Osteocyte (in vitro differentiated cells): ENCODE measurements around the gene PABPN1L. TPM values are rescaled to one million over a fixed set of nuclear protein-coding genes. Genes with fewer than 3 reads are reported as not detected.
"Not testable (repeated sequence)": the region's sequence is repeated elsewhere in the genome, so short reads cannot be mapped to it uniquely, and the experiment has no call there.

Source experiments
- DNase-seq: peaks from one replicate; pipeline ENCODE4 v3.0.0; 2021; ENCODE audit warnings: mixed read lengths; ENCODE audit not compliant: unreplicated experiment; ENCODE audit errors: extremely low spot score
- H3K27ac Mint-ChIP-seq: one replicate; pipeline ENCODE4 v1.8.0; 2021; ENCODE audit warnings: mild to moderate bottlenecking, mixed read lengths; ENCODE audit not compliant: unreplicated experiment
- H3K27me3 Mint-ChIP-seq: one replicate; pipeline ENCODE4 v1.8.0; 2021; ENCODE audit warnings: mixed read lengths; ENCODE audit not compliant: unreplicated experiment
- H3K36me3 Mint-ChIP-seq: one replicate; pipeline ENCODE4 v1.8.0; 2021; ENCODE audit warnings: mixed read lengths; ENCODE audit not compliant: unreplicated experiment
- H3K4me1 Mint-ChIP-seq: one replicate; pipeline ENCODE4 v1.8.0; 2021; ENCODE audit warnings: mixed read lengths; ENCODE audit not compliant: unreplicated experiment
- H3K4me3 Mint-ChIP-seq: one replicate; pipeline ENCODE4 v1.8.0; 2021; ENCODE audit warnings: mild to moderate bottlenecking, moderate library complexity, mixed read lengths; ENCODE audit not compliant: unreplicated experiment
- H3K9me3 Mint-ChIP-seq: one replicate; pipeline ENCODE4 v1.8.0; 2021; ENCODE audit warnings: mixed read lengths; ENCODE audit not compliant: unreplicated experiment
- CTCF ChIP-seq: fragments of 200-600 bp; sonication (generic); IDR thresholded peaks from 2 replicates; pipeline ENCODE4 v1.5.0; 2021; ENCODE audit warnings: antibody characterized with exemption, mild to moderate bottlenecking, moderate library complexity
- total RNA-seq: library from RNA; stranded (reverse); gene quantifications from 2 replicates; pipeline ENCODE4 v1.2.1, GENCODE V29; 2021

PABPN1L gene
- total RNA-seq, 1 donor from 2014 or later: not detected

- DNase-seq: no peak
- H3K36me3 Mint-ChIP-seq: no peaks in the 10 kb centered on the region
- H3K27ac Mint-ChIP-seq: no peak overlapping the region
- H3K27me3 Mint-ChIP-seq: peaks cover 8% of the 10 kb centered on the region
- no peaks in the 10 kb centered on the region for H3K9me3 Mint-ChIP-seq
- no peak for TF ChIP-seq CTCF
- no peak overlapping the region for H3K4me3 Mint-ChIP-seq
- H3K4me1 Mint-ChIP-seq: peaks cover 12% of the 10 kb centered on the region
Measured at GRCh38 chr16:88896238-88897070, 30.0 kb upstream of the PABPN1L start.

- Mint-ChIP-seq H3K27ac (no peak overlapping the region), H3K36me3 (no peaks in the 10 kb centered on the region), H3K9me3 (no peaks in the 10 kb centered on the region), H3K4me3 (no peak overlapping the region), H3K4me1 (peaks cover 12% of the 10 kb centered on the region), H3K27me3 (peaks cover 14% of the 10 kb centered on the region)
- no peak for TF ChIP-seq CTCF
- DNase-seq: no peak
Measured at GRCh38 chr16:88895335-88895734, 28.9 kb upstream of the PABPN1L start.

GRCh38 chr16:88894681-88895300 is 28.3 kb upstream of the PABPN1L start:
- no peaks in the 10 kb centered on the region for H3K36me3 Mint-ChIP-seq
- H3K4me3 Mint-ChIP-seq: no peak overlapping the region
- peaks cover 12% of the 10 kb centered on the region for H3K4me1 Mint-ChIP-seq
- no peaks in the 10 kb centered on the region for H3K9me3 Mint-ChIP-seq
- DNase-seq: no peak
- no peak for TF ChIP-seq CTCF
- H3K27me3 Mint-ChIP-seq: peaks cover 14% of the 10 kb centered on the region
- no peak overlapping the region for H3K27ac Mint-ChIP-seq

- not testable (repeated sequence) for DNase-seq, H3K4me3 Mint-ChIP-seq, H3K36me3 Mint-ChIP-seq, H3K9me3 Mint-ChIP-seq, H3K27ac Mint-ChIP-seq
- Mint-ChIP-seq H3K4me1 (peaks cover 12% of the 10 kb centered on the region), H3K27me3 (peaks cover 12% of the 10 kb centered on the region)
Measured at GRCh38 chr16:88894266-88894665, 27.8 kb upstream of the PABPN1L start.

- no peak overlapping the region for H3K4me3 Mint-ChIP-seq
Measured at GRCh38 chr16:88893127-88893968, 26.9 kb upstream of the PABPN1L start.

More at GRCh38 chr16:88893127-88893968, 26.9 kb upstream of the PABPN1L start:
- peaks cover 10% of the 10 kb centered on the region for H3K4me1 Mint-ChIP-seq
- H3K9me3 Mint-ChIP-seq: no peaks in the 10 kb centered on the region
- no peak for DNase-seq
- no peaks in the 10 kb centered on the region for H3K36me3 Mint-ChIP-seq
- no peak overlapping the region for H3K27ac Mint-ChIP-seq
- no peak for TF ChIP-seq CTCF
- H3K27me3 Mint-ChIP-seq: peaks cover 5% of the 10 kb centered on the region
